Sciatic nerve (tissue), 2 donors: Measurements from ENCODE around the gene ATE1. TPM values are rescaled to one million over a fixed set of nuclear protein-coding genes. Genes with fewer than 3 reads are reported as not detected.
"Not testable (repeated sequence)": the region's sequence is repeated elsewhere in the genome, so short reads cannot be mapped to it uniquely, and the experiment has no call there.

Experiments used
- ATAC-seq: fragments of 200-7000 bp; cut with Tn5 transposase; one replicate; pipeline ENCODE4 v1.9.1; 2020; ENCODE audit warnings: mild to moderate bottlenecking, moderate library complexity
- DNase-seq: peaks from one replicate; pipeline ENCODE4 v3.0.0-alpha.2; 2020; ENCODE audit warnings: low spot score
- intact Hi-C: fragments of 100-400 bp; cut with DNase I; formaldehyde crosslinking; loops from one replicate; pipeline ENCODE4 v1.14.2; 2022
- total RNA-seq: library from RNA; stranded (reverse); fragmentation: NEBNext Ultra II Directional; extraction: Animal tissue kit (Norgen Biotek cat#: 25700); gene quantifications from one replicate; pipeline ENCODE4 v1.2.1, GENCODE V29; 2021
- donor health status: DM: no; HTN: no; CAD: no.
- donor health status: DM: no; HTN: no; CAD: no.

ATE1 gene
- total RNA-seq, 1 donor from 2014 or later: 38.5 TPM

- intact Hi-C loops: no loop called here
- no peak for ATAC-seq
- no peak for DNase-seq
Measured at GRCh38 chr10:121841862-121842261, 86.0 kb downstream of the ATE1 start.

GRCh38 chr10:121838931-121839330 lies 88.9 kb downstream of the ATE1 start:
- DNase-seq: no peak
- ATAC-seq: no peak
- intact Hi-C loops: no loop called here

GRCh38 chr10:121838149-121838548 lies 89.7 kb downstream of the ATE1 start:
- DNase-seq: no peak
- intact Hi-C loops: no loop called here
- no peak for ATAC-seq

- no peak for ATAC-seq
- intact Hi-C loops: no loop called here
- DNase-seq: no peak
Measured at GRCh38 chr10:121836171-121836570, 91.7 kb downstream of the ATE1 start.

- intact Hi-C loops: no loop called here
- DNase-seq: no peak
- ATAC-seq: no peak
Measured at GRCh38 chr10:121835376-121835775, 92.5 kb downstream of the ATE1 start.

GRCh38 chr10:121834757-121835156 lies 93.1 kb downstream of the ATE1 start:
- intact Hi-C loops: no loop called here
- DNase-seq (no peak), ATAC-seq (no peak)

GRCh38 chr10:121833387-121833786 lies 94.4 kb downstream of the ATE1 start:
- intact Hi-C loops: no loop called here
- DNase-seq: no peak
- no peak for ATAC-seq

- no peak for DNase-seq
- intact Hi-C loops: no loop called here
Measured at GRCh38 chr10:121832647-121833046, 95.2 kb downstream of the ATE1 start.

GRCh38 chr10:121831777-121832176 lies 96.1 kb downstream of the ATE1 start:
- intact Hi-C loops: no loop called here
- no peak for ATAC-seq
- DNase-seq: no peak

More at GRCh38 chr10:121832647-121833046, 95.2 kb downstream of the ATE1 start:
- no peak for ATAC-seq

- intact Hi-C loops: no loop called here
- ATAC-seq (no peak), DNase-seq (no peak)
Measured at GRCh38 chr10:121831237-121831636, 96.6 kb downstream of the ATE1 start.

GRCh38 chr10:121830101-121830500 lies 97.7 kb downstream of the ATE1 start:
- no peak for ATAC-seq
- intact Hi-C loops: no loop called here
- DNase-seq: no peak

GRCh38 chr10:121828045-121828444 lies 99.8 kb downstream of the ATE1 start:
- ATAC-seq (no peak), DNase-seq (no peak)
- intact Hi-C loops: no loop called here

GRCh38 chr10:121826773-121827172 lies 101.1 kb downstream of the ATE1 start:
- DNase-seq, intact Hi-C loops, ATAC-seq: not testable (repeated sequence)

GRCh38 chr10:121823993-121824463 lies 103.8 kb downstream of the ATE1 start:
- no peak for DNase-seq
- intact Hi-C loops: no loop called here
- ATAC-seq: peak; percentile 48

- DNase-seq (no peak), ATAC-seq (no peak)
- intact Hi-C loops: no loop called here
Measured at GRCh38 chr10:121822724-121823123, 105.1 kb downstream of the ATE1 start.

- no peak for DNase-seq
- intact Hi-C loops: no loop called here
- ATAC-seq: no peak
Measured at GRCh38 chr10:121822180-121822579, 105.7 kb downstream of the ATE1 start.

GRCh38 chr10:121819049-121819448 lies 108.8 kb downstream of the ATE1 start:
- DNase-seq (no peak), ATAC-seq (no peak)
- intact Hi-C loops: no loop called here

GRCh38 chr10:121818599-121818998 lies 109.2 kb downstream of the ATE1 start:
- ATAC-seq (no peak), DNase-seq (no peak)
- intact Hi-C loops: no loop called here

- no peak for DNase-seq
- ATAC-seq: no peak
- intact Hi-C loops: no loop called here
Measured at GRCh38 chr10:121816197-121816596, 111.6 kb downstream of the ATE1 start.

GRCh38 chr10:121813857-121814256 lies 114.0 kb downstream of the ATE1 start:
- no peak for DNase-seq
- intact Hi-C loops: no loop called here
- ATAC-seq: no peak

- intact Hi-C loops: no loop called here
- ATAC-seq (no peak), DNase-seq (no peak)
Measured at GRCh38 chr10:121813211-121813815, 114.5 kb downstream of the ATE1 start.
